Spleen (tissue), 7 donors: ENCODE results near the gene CNGA3.

Experiments
- POLR2A ChIP-seq, 3 donors: fragments of 450-650 bp; IDR thresholded peaks; one replicate each; pipeline ENCODE4 v1.5.1; 2017; ENCODE audit warnings: antibody characterized with exemption in 3 of 3, mild to moderate bottlenecking in 1 of 3
- POLR2AphosphoS5 ChIP-seq, 3 donors: sonication (generic); formaldehyde crosslinking; IDR thresholded peaks; one replicate each; pipeline ENCODE4 v1.5.1; 2017; ENCODE audit warnings: antibody characterized with exemption in 3 of 3
- TF ChIP-seq, protein P1 (sequence below), 11 experiments: fragments of 200-600 bp in 7 of 11; fragments of 450-650 bp in 4 of 11; sonication (generic) in 4 of 11; IDR thresholded peaks in 8 of 11; conservative IDR thresholded peaks in 3 of 11; 1 replicate in 7 of 11; 2 replicates in 4 of 11; pipeline versions ENCODE4 v1.4.0 to v1.8.0; 2016 to 2021; ENCODE audit warnings: antibody characterized with exemption in 11 of 11, inconsistent platforms in 4 of 11, mild to moderate bottlenecking in 1 of 11
- donor health status: DM: no; HTN: no; CAD: no; lungs with moderate emphysema.
- donor health status: DM: no; HTN: no; CAD: no.
- donor health status: DM: no; HTN: no; CAD: no.

DNA sequence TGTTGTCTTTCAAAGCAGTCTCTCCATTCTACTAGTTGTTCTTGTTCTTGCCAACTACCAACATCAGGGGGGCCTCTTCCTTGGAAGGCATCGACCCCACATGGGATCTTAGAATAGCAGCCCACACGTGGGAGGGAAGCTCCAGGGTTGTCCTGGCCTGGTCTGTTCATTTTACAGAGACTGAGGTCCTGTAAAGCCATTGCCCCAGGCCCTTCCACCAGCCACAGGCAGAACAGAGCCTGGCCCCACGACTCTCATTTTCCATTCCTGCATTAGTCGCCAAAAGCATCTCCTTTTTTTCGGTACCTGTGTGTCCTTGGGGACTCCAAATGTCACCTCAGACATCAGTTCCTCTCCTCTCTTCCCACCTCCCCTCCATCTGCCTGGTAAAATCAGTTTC lies 28.0 kb downstream of the CNGA3 start:
- no peak for TF ChIP-seq POLR2AphosphoS5 (IDR thresholded peaks at IDR 0.05)
- TF ChIP-seq, protein P1, sequence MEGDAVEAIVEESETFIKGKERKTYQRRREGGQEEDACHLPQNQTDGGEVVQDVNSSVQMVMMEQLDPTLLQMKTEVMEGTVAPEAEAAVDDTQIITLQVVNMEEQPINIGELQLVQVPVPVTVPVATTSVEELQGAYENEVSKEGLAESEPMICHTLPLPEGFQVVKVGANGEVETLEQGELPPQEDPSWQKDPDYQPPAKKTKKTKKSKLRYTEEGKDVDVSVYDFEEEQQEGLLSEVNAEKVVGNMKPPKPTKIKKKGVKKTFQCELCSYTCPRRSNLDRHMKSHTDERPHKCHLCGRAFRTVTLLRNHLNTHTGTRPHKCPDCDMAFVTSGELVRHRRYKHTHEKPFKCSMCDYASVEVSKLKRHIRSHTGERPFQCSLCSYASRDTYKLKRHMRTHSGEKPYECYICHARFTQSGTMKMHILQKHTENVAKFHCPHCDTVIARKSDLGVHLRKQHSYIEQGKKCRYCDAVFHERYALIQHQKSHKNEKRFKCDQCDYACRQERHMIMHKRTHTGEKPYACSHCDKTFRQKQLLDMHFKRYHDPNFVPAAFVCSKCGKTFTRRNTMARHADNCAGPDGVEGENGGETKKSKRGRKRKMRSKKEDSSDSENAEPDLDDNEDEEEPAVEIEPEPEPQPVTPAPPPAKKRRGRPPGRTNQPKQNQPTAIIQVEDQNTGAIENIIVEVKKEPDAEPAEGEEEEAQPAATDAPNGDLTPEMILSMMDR (IDR thresholded peaks at IDR 0.05 in 8 of 11, conservative IDR thresholded peaks at IDR 0.05 in 3 of 11): no peak
- no peak for TF ChIP-seq POLR2A (IDR thresholded peaks at IDR 0.05)
